Panc1 (cell line): Measurements from ENCODE around the gene TBX1.

Experiments used
- POLR2AphosphoS5 ChIP-seq: IDR thresholded peaks from 2 replicates; pipeline ENCODE4 v1.6.1; 2012; ENCODE audit warnings: mild to moderate bottlenecking, low read depth, low read length, moderate library complexity
- TF ChIP-seq, protein P1 (sequence below): fragments of 450-650 bp; IDR thresholded peaks from 2 replicates; pipeline ENCODE4 v1.5.1; 2017; ENCODE audit warnings: mild to moderate bottlenecking

DNA sequence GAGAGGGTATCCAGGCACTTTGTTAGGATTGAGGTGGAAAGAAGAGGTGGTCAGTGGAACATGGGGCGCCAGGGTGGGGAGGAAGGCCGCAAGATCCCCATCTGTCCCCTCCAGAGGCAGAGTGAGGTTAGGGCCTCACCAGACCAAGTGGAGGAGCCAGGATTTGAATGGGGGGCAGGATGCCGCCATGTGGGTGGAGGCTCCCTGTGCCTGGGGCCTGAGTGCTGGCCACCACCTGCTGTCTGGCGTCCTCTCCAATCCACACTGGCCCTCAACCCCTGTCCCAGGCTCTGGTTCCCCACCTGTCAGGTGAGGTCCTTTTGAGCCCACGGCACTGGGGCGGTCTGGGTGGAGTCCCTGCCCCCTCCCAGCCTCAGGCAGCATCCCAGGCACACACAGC lies 17.5 kb upstream of the TBX1 start:
- TF ChIP-seq, protein P1, sequence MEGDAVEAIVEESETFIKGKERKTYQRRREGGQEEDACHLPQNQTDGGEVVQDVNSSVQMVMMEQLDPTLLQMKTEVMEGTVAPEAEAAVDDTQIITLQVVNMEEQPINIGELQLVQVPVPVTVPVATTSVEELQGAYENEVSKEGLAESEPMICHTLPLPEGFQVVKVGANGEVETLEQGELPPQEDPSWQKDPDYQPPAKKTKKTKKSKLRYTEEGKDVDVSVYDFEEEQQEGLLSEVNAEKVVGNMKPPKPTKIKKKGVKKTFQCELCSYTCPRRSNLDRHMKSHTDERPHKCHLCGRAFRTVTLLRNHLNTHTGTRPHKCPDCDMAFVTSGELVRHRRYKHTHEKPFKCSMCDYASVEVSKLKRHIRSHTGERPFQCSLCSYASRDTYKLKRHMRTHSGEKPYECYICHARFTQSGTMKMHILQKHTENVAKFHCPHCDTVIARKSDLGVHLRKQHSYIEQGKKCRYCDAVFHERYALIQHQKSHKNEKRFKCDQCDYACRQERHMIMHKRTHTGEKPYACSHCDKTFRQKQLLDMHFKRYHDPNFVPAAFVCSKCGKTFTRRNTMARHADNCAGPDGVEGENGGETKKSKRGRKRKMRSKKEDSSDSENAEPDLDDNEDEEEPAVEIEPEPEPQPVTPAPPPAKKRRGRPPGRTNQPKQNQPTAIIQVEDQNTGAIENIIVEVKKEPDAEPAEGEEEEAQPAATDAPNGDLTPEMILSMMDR: no peak
- TF ChIP-seq POLR2AphosphoS5: no peak
